Left lung (tissue), 10 donors: ENCODE results near the gene NAA38. TPM values are rescaled to one million over a fixed set of nuclear protein-coding genes. Genes with fewer than 3 reads are reported as not detected.
A peak's percentile ranks its signal among the peaks of the same experiment; 100 is the strongest.

Experiments
- ATAC-seq: fragments of 200-7000 bp; cut with Tn5 transposase; one replicate; pipeline ENCODE4 v1.9.1; 2020; ENCODE audit warnings: moderate library complexity
- DNase-seq, 4 donors: peaks; one replicate each; pipeline ENCODE4 v3.0.0-alpha.2; 2013 to 2020
- H3K27ac ChIP-seq, 2 donors: fragments of 200-600 bp; sonication (generic) in 1 of 2; one replicate each; pipeline versions ENCODE4 v1.5.0 to v1.8.0; 2020 to 2021
- H3K27me3 ChIP-seq, 2 donors: fragments of 200-600 bp; sonication (generic) in 1 of 2; one replicate each; pipeline versions ENCODE4 v1.5.0 to v1.8.0; 2020 to 2021
- H3K36me3 ChIP-seq, 2 donors: fragments of 200-600 bp; sonication (generic) in 1 of 2; one replicate each; pipeline versions ENCODE4 v1.5.0 to v1.8.0; 2020 to 2021
- H3K4me1 ChIP-seq, 2 donors: fragments of 200-600 bp; one replicate each; pipeline ENCODE4 v1.8.0; 2021
- H3K4me3 ChIP-seq, 2 donors: fragments of 200-600 bp; sonication (generic) in 1 of 2; one replicate each; pipeline versions ENCODE4 v1.5.0 to v1.8.0; 2020 to 2021; ENCODE audit warnings: mild to moderate bottlenecking in 1 of 2
- H3K9me3 ChIP-seq, 2 donors: fragments of 200-600 bp; sonication (generic) in 1 of 2; one replicate each; pipeline versions ENCODE4 v1.5.0 to v1.8.0; 2020 to 2021
- intact Hi-C, 2 donors: fragments of 100-400 bp; cut with DNase I; formaldehyde crosslinking; loops; one replicate each; pipeline versions ENCODE4 v1.11.2 to v1.14.2; 2022
- polyA plus RNA-seq, 6 donors: library from polyadenylated mRNA; unstranded; fragments of 120-200 nt; gene quantifications; one replicate each; pipeline ENCODE4 v1.2.1, GENCODE V29; 2013; ENCODE audit not compliant: insufficient read length in 6 of 6
- total RNA-seq, 2 donors: library from RNA; stranded (reverse); fragmentation: NEBNext Ultra II Directional; extraction: Animal tissue kit (Norgen Biotek cat#: 25700); gene quantifications; one replicate each; pipeline ENCODE4 v1.2.1, GENCODE V29; 2021
- TF ChIP-seq, protein P1 (sequence below), 2 donors: fragments of 200-600 bp; sonication (generic) in 1 of 2; IDR thresholded peaks; one replicate each; pipeline versions ENCODE4 v1.5.0 to v1.8.0; 2021; ENCODE audit warnings: antibody characterized with exemption in 2 of 2
- donor health status: DM: no; HTN: yes; CAD: no.
- donor health status: DM: no; HTN: no; CAD: no.

The NAA38 gene
- total and polyA plus RNA-seq, 8 donors = 56.3 to 95.7 (median 74.2) TPM

DNA sequence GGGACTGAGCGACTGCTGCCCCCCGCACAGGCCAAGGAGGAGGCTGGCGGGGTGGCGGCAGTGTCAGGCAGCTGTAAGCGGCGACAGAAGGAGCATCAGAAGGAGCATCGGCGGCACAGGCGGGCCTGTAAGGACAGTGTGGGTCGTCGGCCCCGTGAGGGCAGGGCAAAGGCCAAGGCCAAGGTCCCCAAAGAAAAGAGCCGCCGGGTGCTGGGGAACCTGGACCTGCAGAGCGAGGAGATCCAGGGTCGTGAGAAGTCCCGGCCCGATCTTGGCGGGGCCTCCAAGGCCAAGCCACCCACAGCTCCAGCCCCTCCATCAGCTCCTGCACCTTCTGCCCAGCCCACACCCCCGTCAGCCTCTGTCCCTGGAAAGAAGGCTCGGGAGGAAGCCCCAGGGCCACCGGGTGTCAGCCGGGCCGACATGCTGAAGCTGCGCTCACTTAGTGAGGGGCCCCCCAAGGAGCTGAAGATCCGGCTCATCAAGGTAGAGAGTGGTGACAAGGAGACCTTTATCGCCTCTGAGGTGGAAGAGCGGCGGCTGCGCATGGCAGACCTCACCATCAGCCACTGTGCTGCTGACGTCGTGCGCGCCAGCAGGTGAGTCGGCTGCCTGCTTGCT lies 8.1 kb downstream of the NAA38 start:
- H3K36me3 ChIP-seq = peaks cover 0 to 93% of the 10 kb centered on the region in 2 donors
- no peak for ATAC-seq
- peaks cover 9 to 60% of the 10 kb centered on the region in 2 donors for H3K4me1 ChIP-seq
- TF ChIP-seq, protein P1, sequence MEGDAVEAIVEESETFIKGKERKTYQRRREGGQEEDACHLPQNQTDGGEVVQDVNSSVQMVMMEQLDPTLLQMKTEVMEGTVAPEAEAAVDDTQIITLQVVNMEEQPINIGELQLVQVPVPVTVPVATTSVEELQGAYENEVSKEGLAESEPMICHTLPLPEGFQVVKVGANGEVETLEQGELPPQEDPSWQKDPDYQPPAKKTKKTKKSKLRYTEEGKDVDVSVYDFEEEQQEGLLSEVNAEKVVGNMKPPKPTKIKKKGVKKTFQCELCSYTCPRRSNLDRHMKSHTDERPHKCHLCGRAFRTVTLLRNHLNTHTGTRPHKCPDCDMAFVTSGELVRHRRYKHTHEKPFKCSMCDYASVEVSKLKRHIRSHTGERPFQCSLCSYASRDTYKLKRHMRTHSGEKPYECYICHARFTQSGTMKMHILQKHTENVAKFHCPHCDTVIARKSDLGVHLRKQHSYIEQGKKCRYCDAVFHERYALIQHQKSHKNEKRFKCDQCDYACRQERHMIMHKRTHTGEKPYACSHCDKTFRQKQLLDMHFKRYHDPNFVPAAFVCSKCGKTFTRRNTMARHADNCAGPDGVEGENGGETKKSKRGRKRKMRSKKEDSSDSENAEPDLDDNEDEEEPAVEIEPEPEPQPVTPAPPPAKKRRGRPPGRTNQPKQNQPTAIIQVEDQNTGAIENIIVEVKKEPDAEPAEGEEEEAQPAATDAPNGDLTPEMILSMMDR (IDR thresholded peaks at IDR 0.05) = no peak
- no peaks in the 10 kb centered on the region for H3K9me3 ChIP-seq
- intact Hi-C loops = no loop called here
- DNase-seq = no peak
- no peak overlapping the region for H3K4me3 ChIP-seq
- H3K27me3 ChIP-seq = no peaks in the 10 kb centered on the region
- no peak overlapping the region for H3K27ac ChIP-seq

DNA sequence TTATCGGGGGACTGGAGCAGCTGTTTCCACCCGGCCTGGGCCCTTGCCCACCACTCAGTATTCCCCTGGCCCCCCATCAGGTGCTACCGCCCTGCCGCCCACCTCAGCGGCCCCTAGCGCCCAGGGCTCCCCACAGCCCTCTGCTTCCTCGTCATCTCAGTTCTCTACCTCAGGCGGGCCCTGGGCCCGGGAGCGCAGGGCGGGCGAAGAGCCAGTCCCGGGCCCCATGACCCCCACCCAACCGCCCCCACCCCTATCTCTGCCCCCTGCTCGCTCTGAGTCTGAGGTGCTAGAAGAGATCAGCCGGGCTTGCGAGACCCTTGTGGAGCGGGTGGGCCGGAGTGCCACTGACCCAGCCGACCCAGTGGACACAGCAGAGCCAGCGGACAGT lies 8.6 kb downstream of the NAA38 start:
- no peaks in the 10 kb centered on the region for H3K27me3 ChIP-seq
- peaks cover 0 to 87% of the 10 kb centered on the region in 2 donors for H3K36me3 ChIP-seq
- TF ChIP-seq, protein P1 (IDR thresholded peaks at IDR 0.05) = no peak
- H3K4me3 ChIP-seq = no peak overlapping the region
- DNase-seq (no peak), ATAC-seq (no peak)
- H3K27ac ChIP-seq = no peak overlapping the region
- H3K4me1 ChIP-seq = peaks cover 9 to 58% of the 10 kb centered on the region in 2 donors
- H3K9me3 ChIP-seq = no peaks in the 10 kb centered on the region
- intact Hi-C loops = no loop called here

DNA sequence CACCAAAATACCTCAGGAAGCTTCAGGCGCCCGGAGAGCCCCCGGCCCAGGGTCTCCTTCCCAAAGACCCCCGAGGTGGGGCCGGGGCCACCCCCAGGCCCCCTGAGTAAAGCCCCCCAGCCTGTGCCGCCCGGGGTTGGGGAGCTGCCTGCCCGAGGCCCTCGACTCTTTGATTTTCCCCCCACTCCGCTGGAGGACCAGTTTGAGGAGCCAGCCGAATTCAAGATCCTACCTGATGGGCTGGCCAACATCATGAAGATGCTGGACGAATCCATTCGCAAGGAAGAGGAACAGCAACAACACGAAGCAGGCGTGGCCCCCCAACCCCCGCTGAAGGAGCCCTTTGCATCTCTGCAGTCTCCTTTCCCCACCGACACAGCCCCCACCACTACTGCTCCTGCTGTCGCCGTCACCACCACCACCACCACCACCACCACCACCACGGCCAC lies 9.2 kb downstream of the NAA38 start:
- intact Hi-C loops = no loop called here
- peaks cover 9 to 58% of the 10 kb centered on the region in 2 donors for H3K4me1 ChIP-seq
- DNase-seq (no peak), ATAC-seq (no peak)
- H3K4me3 ChIP-seq = no peak overlapping the region
- H3K27me3 ChIP-seq = no peaks in the 10 kb centered on the region
- TF ChIP-seq, protein P1 (IDR thresholded peaks at IDR 0.05) = no peak
- no peaks in the 10 kb centered on the region for H3K9me3 ChIP-seq
- no peak overlapping the region for H3K27ac ChIP-seq
- H3K36me3 ChIP-seq = peaks cover 0 to 82% of the 10 kb centered on the region in 2 donors

DNA sequence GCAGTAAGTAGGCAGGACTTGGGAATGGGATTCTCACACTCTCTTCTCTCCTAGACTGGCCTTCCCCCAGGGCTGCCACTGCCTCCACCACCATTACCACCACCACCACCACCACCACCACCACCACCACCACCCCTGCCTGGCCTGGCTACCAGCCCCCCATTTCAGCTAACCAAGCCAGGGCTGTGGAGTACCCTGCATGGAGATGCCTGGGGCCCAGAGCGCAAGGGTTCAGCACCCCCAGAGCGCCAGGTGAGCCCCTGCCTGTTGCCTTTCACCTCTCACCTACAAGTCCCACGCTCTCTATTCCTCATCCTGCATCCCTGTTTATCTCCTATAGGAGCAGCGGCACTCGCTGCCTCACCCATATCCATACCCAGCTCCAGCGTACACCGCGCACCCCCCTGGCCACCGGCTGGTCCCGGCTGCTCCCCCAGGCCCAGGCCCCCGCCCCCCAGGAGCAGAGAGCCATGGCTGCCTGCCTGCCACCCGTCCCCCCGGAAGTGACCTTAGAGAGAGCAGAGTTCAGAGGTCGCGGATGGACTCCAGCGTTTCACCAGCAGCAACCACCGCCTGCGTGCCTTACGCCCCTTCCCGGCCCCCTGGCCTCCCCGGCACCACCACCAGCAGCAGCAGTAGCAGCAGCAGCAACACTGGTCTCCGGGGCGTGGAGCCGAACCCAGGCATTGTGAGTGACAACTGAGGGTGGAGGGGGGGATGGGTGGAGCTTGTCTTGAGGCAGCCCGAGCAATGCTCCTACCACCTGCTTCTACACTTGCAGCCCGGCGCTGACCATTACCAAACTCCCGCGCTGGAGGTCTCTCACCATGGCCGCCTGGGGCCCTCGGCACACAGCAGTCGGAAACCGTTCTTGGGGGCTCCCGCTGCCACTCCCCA lies 10.3 kb downstream of the NAA38 start:
- DNase-seq (peak in 1 of 4 donors; percentile 37), ATAC-seq (no peak)
- Histone ChIP-seq H3K9me3 (no peaks in the 10 kb centered on the region), H3K27ac (no peak overlapping the region), H3K36me3 (peaks cover 0 to 70% of the 10 kb centered on the region in 2 donors), H3K27me3 (no peaks in the 10 kb centered on the region), H3K4me3 (no peak overlapping the region), H3K4me1 (peaks cover 7 to 52% of the 10 kb centered on the region in 2 donors)
- intact Hi-C loops = no loop called here
- TF ChIP-seq, protein P1 (IDR thresholded peaks at IDR 0.05) = no peak
